Activated naive CD4-positive, alpha-beta T cell (primary cell): ENCODE results near the gene KCNA10.

ENCODE experiments used
- DNase-seq, 4 experiments: peaks; one replicate each; lab custom pipeline; 2025; lab: John Stamatoyannopoulos, UW

Gene KCNA10

GRCh38 chr1:110477041-110477440, 41.9 kb downstream of the KCNA10 start:
- no peak for DNase-seq

GRCh38 chr1:110476028-110476765, 42.8 kb downstream of the KCNA10 start:
- DNase-seq: no peak

GRCh38 chr1:110475362-110476027, 43.5 kb downstream of the KCNA10 start:
- DNase-seq: no peak

GRCh38 chr1:110474444-110474843, 44.5 kb downstream of the KCNA10 start:
- no peak for DNase-seq

- DNase-seq: no peak
Measured at GRCh38 chr1:110472546-110472945, 46.4 kb downstream of the KCNA10 start.

GRCh38 chr1:110471131-110471530, 47.8 kb downstream of the KCNA10 start:
- DNase-seq: no peak
